Right lobe of liver (tissue), 4 donors: ENCODE data around the gene CCDC15.

Experiments
- POLR2A ChIP-seq: fragments of 450-650 bp; IDR thresholded peaks from one replicate; pipeline ENCODE4 v1.6.1; 2017; ENCODE audit warnings: antibody characterized with exemption, mild to moderate bottlenecking
- TF ChIP-seq, protein P1 (sequence below), 4 donors: fragments of 200-600 bp in 3 of 4; fragments of 450-650 bp in 1 of 4; IDR thresholded peaks; one replicate each; pipeline versions ENCODE4 v1.5.1 to v1.8.0; 2016 to 2022; ENCODE audit warnings: antibody characterized with exemption in 4 of 4, mild to moderate bottlenecking in 2 of 4
- donor health status: DM: no; HTN: no; CAD: no.
- donor health status: DM: no; HTN: no; CAD: no.
- donor health status: DM: no; HTN: yes; CAD: no.

DNA sequence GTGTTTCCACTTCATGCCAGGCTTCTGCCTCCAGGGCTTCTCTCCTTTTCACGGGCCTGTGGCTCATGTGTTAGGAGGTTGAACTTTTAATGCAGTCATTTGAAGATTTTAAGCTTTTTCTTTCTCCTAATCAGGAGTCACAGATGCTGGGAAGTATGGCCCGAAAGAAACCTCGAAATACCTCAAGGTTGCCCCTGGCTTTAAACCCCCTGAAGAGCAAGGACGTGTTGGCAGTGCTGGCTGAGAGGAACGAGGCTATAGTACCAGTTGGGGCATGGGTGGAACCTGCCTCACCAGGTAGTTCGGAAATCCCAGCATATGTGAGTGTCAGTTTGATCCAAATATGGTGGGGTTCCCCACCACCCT, 571 bp downstream of the CCDC15 start:
- TF ChIP-seq POLR2A: no peak
- TF ChIP-seq, protein P1, sequence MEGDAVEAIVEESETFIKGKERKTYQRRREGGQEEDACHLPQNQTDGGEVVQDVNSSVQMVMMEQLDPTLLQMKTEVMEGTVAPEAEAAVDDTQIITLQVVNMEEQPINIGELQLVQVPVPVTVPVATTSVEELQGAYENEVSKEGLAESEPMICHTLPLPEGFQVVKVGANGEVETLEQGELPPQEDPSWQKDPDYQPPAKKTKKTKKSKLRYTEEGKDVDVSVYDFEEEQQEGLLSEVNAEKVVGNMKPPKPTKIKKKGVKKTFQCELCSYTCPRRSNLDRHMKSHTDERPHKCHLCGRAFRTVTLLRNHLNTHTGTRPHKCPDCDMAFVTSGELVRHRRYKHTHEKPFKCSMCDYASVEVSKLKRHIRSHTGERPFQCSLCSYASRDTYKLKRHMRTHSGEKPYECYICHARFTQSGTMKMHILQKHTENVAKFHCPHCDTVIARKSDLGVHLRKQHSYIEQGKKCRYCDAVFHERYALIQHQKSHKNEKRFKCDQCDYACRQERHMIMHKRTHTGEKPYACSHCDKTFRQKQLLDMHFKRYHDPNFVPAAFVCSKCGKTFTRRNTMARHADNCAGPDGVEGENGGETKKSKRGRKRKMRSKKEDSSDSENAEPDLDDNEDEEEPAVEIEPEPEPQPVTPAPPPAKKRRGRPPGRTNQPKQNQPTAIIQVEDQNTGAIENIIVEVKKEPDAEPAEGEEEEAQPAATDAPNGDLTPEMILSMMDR (IDR thresholded peaks at IDR 0.05): no peak
